NCI-H2196 (cell line): ENCODE measurements around the gene PGM1.

Experiments used
- DNase-seq: peaks from one replicate; lab custom pipeline; 2025; ENCODE audit not compliant: unreplicated experiment; lab: John Stamatoyannopoulos, UW

PGM1 gene

GRCh38 chr1:63600248-63600647 is 7.0 kb downstream of the PGM1 start:
- no peak for DNase-seq

GRCh38 chr1:63601061-63601460 is 7.8 kb downstream of the PGM1 start:
- DNase-seq = no peak

GRCh38 chr1:63601463-63601862 is 8.3 kb downstream of the PGM1 start:
- DNase-seq = no peak

GRCh38 chr1:63601912-63602311 is 8.7 kb downstream of the PGM1 start:
- DNase-seq = no peak

GRCh38 chr1:63602629-63603028 is 9.4 kb downstream of the PGM1 start:
- DNase-seq = no peak

GRCh38 chr1:63603810-63604209 is 10.6 kb downstream of the PGM1 start:
- DNase-seq = no peak

- DNase-seq = no peak
Measured at GRCh38 chr1:63607322-63607721, 14.1 kb downstream of the PGM1 start.

- no peak for DNase-seq
Measured at GRCh38 chr1:63611231-63611630, 18.0 kb downstream of the PGM1 start.

GRCh38 chr1:63612564-63612963 is 19.4 kb downstream of the PGM1 start:
- DNase-seq = no peak

GRCh38 chr1:63612971-63613370 is 19.8 kb downstream of the PGM1 start:
- no peak for DNase-seq

GRCh38 chr1:63615768-63616420 is 22.7 kb downstream of the PGM1 start:
- DNase-seq = peak; percentile 74

- no peak for DNase-seq
Measured at GRCh38 chr1:63617450-63617849, 24.2 kb downstream of the PGM1 start.

GRCh38 chr1:63618011-63618410 is 24.8 kb downstream of the PGM1 start:
- no peak for DNase-seq

GRCh38 chr1:63619558-63619957 is 26.3 kb downstream of the PGM1 start:
- DNase-seq = no peak

GRCh38 chr1:63620671-63621070 is 27.5 kb downstream of the PGM1 start:
- no peak for DNase-seq

- DNase-seq = no peak
Measured at GRCh38 chr1:63621075-63621474, 27.9 kb downstream of the PGM1 start.

- DNase-seq = no peak
Measured at GRCh38 chr1:63621698-63622097, 28.5 kb downstream of the PGM1 start.

- no peak for DNase-seq
Measured at GRCh38 chr1:63622849-63623566, 29.8 kb downstream of the PGM1 start.

- no peak for DNase-seq
Measured at GRCh38 chr1:63623952-63624351, 30.7 kb downstream of the PGM1 start.

- no peak for DNase-seq
Measured at GRCh38 chr1:63624911-63625310, 31.7 kb downstream of the PGM1 start.

GRCh38 chr1:63626222-63626621 is 33.0 kb downstream of the PGM1 start:
- no peak for DNase-seq

GRCh38 chr1:63628607-63629006 is 35.4 kb downstream of the PGM1 start:
- no peak for DNase-seq

- DNase-seq = no peak
Measured at GRCh38 chr1:63630238-63630637, 37.0 kb downstream of the PGM1 start.
